ENCODE data around the gene SLC10A3.

Gene SLC10A3

DNA sequence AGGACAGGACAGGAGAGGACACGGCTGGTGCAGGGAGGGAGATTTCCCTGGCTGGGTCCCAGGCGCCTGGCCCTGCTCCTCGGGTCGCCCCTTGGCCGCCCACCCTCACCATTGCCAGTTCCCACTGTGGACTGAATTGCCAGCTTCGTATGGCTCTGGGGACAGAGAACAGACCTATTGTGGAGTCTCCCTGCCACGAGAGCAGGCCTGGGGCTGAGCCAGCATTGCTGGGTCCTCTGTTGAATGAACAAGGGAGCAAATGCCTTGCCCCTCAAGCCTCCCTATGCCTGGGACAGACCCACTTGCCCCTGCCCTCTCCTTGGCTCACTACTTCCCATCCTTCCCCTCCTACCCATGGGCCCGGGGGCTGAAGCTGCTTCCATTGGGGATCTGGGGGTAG is 28.0 kb downstream of the SLC10A3 start:
- no peak for DNase-seq

DNA sequence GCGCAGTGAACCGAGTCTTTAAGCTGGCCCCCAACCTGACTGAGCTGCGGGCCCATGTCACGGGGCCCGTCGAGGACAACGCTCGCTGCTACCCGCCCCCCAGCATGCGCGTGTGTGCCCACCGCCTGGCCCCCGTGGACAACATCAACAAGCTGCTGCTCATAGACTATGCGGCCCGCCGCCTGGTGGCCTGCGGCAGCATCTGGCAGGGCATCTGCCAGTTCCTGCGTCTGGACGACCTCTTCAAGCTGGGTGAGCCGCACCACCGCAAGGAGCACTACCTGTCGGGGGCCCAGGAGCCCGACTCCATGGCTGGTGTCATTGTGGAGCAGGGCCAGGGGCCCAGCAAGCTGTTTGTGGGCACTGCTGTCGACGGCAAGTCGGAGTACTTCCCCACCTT is 30.1 kb downstream of the SLC10A3 start:
- no peak for DNase-seq

DNA sequence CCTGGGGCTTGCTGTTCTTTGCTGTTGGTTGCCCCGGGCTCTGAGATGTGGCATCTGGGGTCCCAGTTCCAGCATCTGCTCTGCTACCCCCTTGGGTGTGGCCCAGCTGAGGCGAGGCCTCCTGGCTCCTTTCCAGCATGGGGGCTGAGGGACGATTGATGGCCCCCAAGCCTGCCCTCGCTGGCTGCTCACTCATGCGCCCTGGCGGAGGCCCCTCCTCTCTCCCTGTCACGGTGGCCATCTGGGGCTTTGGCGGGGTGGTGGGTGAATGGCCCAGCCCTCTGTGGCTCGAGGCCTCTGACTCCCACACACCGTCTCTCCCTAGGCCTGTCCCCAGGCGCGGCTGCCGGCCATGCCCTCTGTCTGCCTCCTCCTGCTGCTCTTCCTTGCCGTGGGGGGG is 30.6 kb downstream of the SLC10A3 start:
- DNase-seq: no peak

DNA sequence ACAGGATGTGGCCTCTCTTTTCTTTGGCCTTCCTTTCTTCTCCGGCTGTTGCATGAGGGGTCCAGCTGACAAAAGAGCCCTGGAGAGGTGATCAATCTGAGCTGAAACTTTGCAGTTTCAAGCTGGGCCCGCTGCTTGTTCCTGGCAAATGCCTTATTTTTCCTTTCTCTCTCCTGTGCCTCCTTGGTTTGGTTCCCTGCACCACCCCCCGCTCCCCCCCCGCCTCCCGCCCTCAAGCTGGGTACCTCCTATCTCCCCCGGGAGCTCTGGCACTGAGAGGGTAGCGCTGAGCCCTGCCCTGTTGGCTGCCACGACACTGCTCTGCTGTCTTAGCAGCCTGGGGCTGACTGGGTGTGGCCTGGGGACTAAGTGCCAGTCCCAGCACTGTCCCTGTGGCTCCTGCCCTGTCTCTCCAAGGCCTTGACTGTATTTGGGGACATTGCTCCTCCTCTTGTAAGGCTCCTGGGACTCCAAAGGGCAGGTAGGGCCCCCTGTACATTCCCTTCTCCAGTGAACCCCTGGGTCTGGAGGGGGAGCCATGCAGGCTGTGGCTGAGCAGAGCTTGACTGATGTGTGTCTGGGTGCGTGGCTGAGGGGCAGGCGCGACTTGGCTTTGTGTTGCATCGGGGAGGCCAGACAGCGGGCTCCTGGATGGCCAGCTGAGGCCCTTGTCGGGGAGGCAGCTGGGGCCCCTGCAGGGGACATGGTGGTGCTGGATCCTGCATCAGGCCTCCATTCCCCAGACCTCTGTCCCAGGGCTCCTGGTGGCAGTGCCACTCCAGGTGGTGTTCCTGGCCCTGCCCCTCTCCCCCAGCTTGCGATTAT is 31.3 kb downstream of the SLC10A3 start:
- DNase-seq: no peak

DNA sequence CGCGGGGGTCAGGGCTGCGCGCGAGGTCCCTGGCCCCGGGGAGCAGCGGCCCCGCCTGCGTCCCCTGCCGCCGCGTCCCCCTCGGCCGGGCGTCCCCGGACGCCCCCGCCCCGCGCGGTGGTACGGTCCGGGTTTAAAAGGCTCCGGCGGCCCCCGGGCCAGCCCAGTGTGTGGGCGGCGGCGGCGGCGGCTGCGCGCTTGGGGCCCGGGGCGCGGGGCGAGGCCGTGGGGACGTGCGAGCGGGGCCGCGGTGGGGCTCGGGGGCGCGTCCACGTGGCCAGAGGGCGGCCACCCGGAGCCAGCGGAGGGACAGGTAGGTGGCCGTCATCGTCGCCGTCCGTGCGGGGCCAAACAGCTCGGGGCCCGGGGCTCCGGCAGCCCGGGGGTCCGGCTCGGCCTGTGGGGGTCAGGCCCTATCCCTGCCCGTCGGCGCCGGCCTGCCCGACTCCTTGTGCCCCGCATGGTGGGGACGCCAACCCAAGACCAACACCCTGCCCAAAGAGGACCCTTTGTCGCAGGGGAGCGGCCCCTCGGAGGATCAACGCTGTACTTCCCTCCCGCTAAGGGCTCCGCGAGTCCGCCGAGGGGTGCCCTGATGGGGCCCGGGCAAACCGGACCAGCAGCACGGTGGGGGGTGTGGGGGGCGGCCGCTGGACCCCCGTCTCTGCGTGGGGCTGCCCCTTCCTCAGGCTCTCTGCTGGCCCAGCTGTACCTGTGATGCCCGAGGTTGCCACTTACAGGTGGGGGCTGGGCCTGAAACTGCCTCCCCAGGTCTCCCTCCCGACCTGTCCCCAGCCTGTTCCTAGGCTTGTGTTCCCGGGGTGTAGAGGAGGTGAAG is 32.1 kb downstream of the SLC10A3 start, which contains the start of gene PLXNA3:
Gene PLXNA3 (plus strand): TSS at position 166 of the 838 bp plus-strand sequence. CDS start 1,903 bp downstream, outside the sequence.
- peak; percentile 67 for DNase-seq

DNA sequence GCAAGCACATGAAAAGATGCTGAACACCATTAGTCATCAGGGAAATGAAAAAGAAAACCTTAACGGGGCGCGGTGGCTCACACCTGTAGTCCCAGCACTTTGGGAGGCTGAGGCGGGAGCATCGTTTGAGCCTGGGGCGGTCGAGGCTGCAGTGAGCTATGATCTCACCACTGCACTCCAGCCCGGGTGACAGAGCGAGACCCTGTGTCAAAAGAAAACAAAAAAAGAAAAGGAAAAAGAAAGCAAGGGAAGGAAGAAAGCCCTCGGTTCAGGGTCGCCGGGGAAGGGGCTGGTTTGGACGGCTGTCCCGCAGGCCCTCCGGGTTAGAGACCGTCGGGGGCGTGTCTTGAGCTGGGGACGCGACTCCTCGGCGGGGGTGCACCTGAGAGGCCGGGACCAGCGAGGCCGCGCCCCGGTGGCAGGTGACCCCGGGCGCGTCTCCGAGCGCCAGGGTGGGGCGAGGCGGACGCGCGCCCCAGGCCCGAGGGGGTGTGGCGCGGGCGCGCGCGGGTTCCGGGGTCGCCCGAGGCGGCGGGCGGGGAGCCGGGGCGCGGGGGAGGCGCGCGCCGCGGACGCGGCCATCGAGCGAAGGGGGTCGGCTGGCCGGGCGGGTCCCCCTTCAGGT is 32.8 kb downstream of the SLC10A3 start:
- DNase-seq: peak; percentile 42

DNA sequence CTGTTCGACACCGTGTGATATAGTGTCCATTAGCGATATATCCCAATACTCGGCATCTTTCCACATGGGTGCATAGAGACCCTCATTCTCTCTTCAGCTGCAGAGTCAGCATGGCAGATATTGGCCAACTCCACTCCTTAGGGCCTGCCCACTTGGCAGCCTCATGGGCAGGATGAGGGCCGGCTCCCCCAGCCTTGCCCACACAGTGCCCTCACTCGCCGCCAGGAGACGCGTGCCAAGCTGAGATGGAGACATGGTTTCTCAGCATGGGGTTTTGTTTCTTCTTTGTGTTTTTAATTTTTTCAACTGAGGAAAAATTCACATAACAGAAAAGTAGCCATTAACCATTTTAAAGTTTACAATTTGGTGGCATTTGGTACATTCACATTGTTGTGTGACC is 37.6 kb downstream of the SLC10A3 start:
- no peak for DNase-seq

DNA sequence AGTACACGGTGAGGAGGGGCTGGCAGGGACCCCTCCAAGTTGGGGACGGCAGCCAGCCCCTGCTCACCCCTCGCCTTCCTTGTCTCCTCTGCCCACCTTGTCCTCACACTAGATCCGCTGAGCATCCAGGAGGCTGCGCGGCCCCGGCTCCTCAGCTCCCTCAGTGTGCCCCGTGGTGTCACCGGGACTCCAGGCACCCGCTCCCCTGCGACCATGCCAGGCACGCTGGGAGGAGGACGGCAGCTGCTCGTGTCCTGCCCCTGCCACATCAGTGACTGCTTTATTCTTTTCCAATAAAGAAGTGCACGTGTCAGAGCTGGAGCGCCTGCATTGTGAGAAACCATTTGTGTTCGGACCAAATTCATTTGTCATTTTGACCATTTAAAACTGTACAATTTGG is 40.1 kb downstream of the SLC10A3 start:
- no peak for DNase-seq

DNA sequence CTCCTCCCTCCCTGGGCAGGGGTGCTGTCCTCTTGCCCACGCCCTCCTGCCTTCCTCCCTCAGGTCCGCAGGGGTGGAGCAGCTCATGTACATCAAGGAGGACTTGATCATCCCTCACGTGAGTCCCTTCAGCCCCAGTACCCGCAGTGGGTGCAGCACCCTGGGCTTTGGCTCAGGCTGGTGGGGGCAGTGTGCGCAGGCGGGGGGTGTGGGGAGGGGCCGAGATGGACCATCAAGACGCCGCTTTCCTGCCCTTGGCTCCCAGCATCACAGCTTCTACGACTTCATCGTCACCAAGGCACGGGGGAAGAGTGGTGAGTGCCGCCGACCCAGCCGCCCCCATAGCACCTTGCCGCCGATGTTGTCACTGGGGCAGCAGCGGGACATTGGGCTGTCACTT is 40.8 kb downstream of the SLC10A3 start:
- DNase-seq: no peak

DNA sequence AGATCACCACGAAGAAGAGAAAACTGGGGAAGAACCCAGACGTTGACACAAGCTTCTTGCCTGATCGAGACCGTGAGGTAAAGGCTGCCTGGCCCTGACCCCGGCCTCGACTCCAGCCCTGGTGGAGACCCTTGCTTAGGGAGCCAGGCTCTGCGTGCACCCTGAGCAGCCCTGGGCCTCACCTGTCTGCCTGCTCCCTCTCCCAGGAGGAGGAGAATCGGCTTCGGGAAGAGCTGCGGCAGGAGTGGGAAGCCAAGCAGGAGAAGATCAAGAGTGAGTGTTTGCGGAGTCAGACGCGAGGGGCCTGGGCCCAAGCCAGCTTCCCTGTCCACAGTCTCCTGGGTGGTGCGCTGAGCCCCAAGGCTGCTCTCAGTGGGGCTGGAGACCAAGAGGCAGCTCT is 41.9 kb downstream of the SLC10A3 start:
- DNase-seq: no peak

DNA sequence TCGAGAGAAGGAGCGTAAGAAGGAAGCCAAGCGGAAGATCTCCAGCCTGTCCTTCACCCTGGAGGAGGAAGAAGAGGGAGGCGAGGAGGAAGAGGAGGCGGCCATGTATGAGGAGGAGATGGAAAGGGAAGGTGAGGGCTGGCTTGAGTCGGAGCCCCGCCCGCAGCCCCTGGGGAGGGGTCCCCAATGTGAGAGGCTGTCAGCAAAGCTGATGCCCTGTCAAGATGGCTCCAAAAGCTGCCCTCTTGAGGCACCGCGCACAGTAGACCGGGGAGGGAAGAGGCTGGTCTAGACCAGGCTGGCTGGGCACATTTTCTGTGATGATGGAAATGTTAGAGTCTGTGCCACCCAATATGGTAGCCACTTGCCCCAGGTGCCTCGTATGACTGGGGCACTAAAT is 44.0 kb downstream of the SLC10A3 start:
- no peak for DNase-seq

DNA sequence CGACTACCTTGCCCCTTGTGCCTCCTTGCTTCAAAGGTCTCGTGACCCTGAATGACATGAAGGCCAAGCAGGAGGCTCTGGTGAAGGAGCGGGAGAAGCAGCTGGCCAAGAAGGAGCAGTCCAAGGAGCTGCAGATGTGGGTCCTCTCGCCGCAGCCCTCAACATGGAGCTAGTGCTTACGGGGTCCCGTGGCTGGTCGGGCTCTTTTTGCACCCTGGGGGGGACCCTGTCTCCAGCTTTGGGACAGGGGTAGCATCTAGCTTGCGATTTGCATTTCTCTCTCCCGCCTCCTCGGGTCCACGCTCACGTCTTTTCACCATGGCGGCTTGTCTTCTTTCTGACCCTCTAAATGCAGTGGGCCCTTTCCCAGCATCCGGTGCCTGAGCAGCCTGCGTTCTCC is 44.7 kb downstream of the SLC10A3 start:
- no peak for DNase-seq

DNA sequence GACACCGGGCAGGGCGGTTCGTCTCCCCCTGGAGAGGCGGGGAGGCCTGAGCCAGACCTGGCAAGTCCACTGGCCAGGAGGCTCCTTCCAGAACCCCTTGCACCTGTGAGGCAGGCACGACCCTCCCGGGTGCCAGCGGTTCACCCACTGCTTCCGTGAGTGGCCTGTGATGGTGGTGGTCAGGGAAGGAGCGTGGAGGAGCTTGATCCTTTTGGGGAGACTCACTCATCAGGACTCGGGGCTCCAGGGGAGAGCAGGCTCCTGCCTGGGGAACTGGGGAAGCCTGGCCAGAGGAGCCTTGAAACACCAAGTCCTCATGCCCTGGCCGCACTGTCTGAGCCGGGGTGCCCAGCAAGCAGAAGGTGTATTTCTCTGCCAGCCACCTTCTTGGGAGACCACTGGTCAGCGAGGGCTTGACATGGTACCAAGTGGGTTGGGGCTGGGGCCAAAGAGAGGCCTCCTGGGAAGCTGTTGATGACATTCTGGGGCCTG is 45.6 kb downstream of the SLC10A3 start:
- no peak for DNase-seq

DNA sequence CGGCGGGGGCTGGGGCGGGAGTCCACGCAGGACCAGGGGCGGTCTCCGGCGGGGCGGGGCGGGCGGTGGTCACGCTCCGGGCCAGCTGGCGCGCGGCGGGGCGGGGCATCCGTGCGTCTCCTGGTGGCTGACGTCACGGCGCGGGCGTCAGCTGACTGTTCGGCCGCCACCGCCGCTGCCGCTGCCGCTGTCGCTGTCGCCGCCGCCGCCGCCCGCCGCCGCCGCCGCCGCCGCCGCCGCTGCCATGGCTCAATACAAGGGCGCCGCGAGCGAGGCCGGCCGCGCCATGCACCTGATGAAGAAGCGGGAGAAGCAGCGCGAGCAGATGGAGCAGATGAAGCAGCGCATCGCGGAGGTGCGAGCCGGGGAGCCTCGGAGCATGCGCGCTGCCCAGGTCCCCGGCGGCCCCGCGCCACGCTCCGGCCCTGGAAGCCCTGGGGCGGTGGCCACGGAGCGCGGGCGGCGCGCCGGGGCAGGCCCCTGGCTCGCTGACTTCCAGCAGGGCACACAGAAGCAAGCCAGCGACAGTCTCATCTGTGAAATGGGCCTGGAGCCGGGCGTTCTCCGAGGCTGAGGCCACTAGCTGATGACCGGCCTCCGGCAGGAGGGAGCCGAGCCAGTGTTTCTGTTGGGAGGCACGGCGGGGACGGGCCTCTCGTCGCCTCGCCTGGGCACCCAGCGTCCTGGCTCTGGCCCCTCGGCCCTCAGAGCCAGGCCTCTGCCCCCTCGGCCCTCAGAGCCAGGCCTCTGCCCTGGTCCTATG is 46.3 kb downstream of the SLC10A3 start, which contains the start of gene FAM50A:
Gene FAM50A (plus strand): TSS at position 150 of the 763 bp plus-strand sequence. CDS start 95 bp downstream, at position 245.
- peak; percentile 62 for DNase-seq

DNA sequence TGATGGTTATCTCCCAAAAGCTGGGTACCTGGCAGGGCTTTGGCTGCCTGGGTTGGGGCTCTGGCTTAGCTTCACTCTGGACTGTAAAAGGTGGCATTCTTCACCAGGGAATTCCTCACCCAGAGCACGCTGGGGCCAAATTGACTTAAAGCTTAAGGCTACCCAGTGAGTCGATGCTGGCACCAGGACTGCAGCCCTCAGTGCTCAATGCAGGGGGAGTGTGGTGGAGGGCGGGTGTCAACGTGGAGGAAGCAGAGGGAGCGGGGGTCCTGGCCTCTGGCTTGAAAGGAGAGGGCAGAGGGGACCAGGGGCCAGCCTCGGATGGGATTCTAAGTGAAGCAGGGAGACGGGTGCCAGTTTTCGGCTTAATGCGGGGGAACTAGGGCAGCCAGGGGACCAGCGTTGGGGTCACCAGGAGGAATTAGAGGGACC is 46.9 kb downstream of the SLC10A3 start:
- no peak for DNase-seq

DNA sequence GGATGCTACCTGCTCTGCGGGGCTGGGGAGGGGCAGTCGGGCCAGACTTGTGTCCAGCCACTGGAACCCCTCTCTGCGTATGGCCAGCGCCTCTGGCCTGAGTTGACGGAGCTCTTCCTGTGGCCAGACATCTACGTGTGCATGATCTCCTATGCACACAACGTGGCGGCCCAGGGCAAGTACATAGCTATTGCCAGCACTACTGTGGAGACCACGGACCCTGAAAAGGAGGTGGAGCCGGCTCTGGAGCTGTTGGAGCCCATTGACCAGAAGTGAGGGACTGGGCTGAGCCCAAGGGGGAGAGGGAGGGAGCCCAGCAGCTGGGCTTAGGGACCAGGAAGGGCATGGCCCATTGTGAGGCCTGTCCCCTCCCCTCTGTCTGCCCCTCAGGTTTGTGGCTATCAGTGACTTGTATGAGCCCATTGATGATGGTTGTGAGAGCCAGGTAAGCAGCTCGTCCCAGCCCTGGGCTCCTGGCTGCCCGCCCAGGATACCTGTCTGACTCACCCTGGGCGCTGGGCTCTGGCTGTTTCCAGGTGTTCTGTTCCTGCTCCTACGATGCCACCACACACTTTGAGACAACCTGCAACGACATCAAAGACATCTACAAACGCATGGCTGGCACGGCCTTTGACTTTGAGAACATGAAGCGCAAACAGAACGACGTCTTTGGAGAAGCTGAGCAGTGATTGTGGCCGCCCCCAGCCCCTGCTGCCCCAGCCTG is 48.3 kb downstream of the SLC10A3 start:
- no peak for DNase-seq

DNA sequence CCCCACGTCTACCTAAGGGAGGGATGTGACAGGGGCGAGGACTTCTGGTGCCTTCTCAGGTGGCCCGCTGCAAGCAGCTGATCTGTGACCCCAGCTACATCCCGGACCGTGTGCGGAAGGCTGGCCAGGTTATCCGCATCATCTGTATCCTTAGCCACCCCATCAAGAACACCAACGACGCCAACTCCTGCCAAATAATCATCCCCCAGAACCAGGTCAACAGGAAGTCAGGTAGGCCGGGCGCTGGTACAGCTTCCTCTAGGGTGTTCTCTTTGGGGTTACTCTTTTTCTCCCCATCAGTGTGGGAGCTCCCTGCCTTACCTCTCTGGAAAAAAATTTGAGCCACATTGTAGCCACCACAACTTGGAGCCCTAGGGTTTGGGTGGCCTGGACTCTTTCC is 48.9 kb downstream of the SLC10A3 start:
- no peak for DNase-seq

DNA sequence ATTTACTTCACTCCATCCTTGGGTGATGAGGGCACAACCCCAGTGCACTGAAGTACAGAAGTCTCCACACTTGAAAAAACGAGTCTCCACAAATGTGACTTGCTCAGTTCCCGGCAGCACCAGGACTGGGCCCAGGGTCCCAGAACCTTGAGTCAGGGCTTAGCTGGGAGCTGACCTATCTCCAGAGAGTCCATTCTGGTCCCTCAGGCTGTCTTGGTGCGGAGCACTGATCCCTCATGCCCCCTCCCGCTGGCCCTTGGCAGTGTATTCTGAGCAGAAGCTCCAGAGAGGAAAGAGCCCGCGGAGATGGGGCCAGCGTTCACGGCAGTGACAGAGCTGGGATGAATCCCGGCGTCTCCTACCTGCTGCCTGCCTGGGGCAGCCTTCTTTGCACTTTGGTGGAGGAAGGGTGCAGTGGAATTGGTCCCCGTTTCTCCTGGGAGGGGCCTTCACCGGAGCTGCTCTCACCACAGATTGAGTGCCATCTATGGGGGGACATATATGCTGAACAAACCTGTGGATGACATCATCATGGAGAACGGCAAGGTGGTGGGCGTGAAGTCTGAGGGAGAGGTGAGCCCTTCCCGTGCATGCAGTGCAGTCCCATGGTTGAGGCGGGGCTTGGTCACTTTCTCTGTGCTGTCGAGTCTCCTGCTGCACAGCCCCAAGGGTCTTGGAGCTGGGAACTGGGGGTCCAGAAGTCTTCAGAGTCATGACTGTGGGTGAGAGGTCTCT is 49.6 kb downstream of the SLC10A3 start:
- DNase-seq: no peak

DNA sequence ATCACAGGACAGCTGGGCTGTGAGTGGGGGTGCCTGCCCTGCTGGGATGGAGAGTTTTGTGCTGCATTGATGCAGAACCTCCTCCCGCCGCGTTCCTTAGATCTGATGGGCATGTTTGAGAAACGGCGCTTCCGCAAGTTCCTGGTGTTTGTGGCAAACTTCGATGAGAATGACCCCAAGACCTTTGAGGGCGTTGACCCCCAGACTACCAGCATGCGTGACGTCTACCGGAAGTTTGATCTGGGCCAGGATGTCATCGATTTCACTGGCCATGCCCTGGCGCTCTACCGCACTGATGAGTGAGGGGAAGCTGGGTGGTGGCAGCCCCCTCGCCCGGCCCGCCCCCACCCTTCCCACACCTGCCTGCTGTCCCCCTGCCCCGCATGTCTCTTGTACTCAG is 50.6 kb downstream of the SLC10A3 start:
- no peak for DNase-seq

DNA sequence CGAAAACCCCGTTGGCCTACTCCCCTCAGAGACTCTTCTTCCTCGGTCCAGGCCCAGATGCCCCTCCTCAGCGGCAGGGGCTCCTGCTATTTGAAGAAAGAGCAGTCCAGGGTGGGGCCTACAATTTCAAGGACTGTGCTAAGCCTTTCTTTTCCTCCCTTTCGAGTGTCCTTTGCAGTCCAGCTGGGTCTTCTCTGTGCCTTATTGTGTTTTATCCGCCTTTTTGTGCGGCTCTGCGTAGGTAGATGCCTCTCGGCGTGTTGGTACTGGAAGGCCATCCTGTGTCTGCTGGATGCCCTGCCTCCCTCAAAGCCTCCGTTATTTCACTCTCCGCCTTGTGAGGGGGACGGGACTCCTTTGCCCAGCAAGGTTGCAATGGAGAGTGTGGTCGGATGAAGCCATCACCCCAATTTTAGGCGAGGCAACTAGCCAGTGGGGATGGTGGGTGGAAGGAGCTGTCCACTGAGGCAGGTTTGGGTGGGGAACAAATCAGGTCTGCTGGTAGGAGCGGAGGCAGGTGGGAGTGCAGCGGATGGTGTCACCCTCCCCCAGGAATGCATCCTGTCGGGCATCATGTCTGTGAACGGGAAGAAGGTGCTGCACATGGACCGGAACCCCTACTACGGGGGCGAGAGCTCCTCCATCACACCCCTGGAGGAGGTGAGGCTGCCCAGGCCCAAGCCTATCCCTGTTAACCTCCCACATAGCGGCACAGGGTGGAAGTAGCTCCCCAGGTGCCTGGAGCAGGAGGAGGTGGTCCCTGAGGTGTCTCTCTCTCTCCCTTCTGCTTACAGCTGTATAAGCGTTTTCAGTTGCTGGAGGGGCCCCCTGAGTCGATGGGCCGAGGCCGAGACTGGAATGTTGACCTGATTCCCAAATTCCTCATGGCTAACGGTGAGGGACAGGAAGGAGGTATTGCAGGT is 52.2 kb downstream of the SLC10A3 start:
- no peak for DNase-seq

Measured in T-helper 9 cell (primary cell).